ENCODE results near the gene BRI3.

BRI3 gene

GRCh38 chr7:98280791-98281756 lies at the start of gene BRI3:
TSS of gene BRI3 (plus strand) at chr7:98281686. CDS start at chr7:98281796, 110 bp downstream.
- no peak for DNase-seq

- no peak for DNase-seq
Measured at GRCh38 chr7:98232263-98232585, 49.3 kb upstream of the BRI3 start.

- no peak for DNase-seq
Measured at GRCh38 chr7:98232799-98233198, 48.7 kb upstream of the BRI3 start.

DNA sequence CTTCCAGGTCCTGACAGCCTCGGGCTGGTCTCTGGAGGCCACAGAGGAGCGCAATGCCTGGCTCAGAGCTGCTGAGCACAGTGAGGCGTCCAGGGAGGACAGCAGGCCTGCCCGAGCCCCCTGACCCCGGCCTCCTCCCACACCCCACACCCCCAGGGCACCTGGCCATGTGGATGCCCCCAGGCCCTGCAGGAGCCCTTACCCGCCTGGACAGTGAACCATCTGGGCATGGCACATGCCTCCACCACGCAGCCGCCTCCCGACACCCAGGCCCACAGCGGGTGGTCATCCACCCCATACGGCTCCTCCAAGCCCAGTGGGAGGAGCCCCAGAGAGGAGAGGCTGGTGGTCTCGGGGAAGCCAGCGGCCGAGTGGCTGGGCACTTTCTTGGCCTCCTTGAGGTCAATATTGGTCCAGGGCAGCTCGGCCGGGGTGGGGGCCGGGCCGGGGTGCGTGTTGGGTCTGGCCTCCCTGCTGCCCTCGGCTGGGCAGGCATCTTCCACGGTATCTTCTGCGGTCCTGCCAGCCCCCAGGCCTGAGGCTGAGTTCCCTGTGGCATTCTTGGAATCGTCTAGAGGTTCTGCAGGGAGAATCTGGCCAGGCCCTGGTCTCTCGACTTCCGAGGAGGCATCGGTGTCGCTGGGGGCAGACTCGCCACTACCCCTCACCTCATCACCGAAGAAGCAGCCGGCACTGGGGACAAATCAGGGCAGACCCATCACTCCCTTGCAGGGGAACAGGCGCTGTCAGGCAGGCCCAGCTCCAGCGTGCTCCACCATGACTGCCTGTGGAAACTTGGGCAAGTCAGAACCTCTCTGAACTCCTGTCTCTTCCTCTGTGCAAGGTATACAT lies 48.0 kb upstream of the BRI3 start:
- DNase-seq, result no peak

DNA sequence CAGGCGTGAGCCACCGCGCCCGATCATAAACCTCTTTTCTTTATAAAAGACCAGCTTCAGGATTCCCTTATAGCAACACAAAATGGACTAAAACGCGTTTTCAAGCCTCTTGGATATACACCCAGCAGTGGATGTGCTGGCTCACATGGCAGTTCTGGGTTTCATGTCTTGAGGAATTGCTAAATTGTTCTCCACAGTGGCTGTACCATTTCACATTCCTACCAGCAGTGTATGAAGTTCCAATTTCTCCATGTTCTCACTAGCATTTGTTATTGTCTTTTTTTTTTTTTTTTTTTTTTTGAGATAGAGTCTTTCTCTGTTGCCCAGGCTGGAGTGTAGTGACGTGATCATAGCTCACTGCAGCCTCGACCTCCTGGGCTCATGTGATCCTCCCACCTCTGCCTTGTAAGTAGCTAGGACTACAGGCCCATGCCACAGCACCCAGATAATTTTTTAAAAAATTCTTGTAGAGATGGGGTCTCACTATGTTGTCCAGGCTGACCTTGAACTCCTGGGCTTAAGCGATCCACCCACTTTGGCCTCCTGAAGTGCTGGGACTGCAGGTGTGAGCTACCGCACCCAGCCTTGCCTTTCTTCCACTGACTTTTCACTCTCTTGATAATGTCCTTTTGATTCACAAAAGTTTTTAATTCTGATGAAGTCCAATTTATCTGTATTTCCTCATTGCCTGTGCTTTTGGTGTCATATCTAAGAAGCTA lies 46.9 kb upstream of the BRI3 start:
- no peak for DNase-seq

DNA sequence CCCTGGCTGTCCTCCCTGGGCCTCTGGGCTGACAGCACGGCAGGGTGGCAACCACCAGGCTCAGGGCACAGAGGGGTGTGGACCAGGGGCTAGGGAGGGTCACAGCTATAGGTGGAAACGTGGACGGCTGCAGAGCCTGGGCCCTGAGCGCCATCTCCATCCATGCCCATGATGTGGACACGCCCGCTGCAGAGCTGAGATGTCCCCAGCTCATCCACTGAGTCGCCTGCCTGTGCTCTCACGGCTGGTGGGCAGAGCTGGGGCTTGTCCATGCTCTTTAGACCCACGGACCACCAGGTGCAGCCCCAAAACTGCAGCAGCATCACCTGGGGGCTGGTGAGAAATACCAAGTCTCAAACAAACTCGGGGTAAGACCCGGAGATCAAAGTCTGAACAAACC lies 45.6 kb upstream of the BRI3 start:
- DNase-seq, result no peak

- DNase-seq, result no peak
Measured at GRCh38 chr7:98236355-98237185, 44.9 kb upstream of the BRI3 start.

DNA sequence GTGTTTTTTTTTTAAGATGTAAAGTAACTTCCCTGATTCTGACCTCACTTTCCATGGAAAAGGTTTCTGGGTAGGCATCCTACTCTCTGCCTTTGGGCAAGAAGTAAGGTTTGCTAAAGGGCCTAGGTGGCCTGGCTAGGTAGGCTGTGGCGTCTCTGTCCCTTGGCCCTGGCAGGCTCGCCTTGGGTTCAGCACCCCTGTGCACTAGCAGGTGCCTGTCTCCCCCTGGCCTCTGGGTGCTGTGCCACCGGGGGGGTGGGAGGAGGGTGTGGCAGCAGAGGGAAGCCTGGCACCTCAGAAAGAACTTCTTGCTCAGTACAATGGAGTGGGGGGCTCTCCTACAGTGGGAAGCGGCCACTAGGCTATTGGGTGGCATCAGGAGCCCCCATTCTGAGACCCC lies 43.4 kb upstream of the BRI3 start:
- no peak for DNase-seq

DNA sequence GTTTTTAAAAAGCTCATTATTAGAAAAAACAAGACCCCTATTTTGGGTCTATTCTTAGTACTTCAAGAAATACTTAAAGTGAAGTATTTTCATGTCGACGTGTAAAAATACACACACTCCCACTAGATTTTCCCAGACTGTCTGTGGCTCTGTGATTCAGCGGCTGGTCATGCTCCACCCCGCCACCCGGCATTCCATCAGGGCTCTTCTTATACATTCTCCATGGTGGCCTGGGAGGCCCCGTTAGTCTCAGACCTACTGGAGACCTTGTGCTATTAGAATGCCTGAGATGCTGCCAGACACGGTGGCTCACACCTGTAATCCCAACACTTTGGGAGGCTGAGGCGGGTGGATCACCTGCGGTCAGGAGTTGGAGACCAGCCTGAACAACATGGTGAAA lies 42.5 kb upstream of the BRI3 start:
- DNase-seq, result no peak

DNA sequence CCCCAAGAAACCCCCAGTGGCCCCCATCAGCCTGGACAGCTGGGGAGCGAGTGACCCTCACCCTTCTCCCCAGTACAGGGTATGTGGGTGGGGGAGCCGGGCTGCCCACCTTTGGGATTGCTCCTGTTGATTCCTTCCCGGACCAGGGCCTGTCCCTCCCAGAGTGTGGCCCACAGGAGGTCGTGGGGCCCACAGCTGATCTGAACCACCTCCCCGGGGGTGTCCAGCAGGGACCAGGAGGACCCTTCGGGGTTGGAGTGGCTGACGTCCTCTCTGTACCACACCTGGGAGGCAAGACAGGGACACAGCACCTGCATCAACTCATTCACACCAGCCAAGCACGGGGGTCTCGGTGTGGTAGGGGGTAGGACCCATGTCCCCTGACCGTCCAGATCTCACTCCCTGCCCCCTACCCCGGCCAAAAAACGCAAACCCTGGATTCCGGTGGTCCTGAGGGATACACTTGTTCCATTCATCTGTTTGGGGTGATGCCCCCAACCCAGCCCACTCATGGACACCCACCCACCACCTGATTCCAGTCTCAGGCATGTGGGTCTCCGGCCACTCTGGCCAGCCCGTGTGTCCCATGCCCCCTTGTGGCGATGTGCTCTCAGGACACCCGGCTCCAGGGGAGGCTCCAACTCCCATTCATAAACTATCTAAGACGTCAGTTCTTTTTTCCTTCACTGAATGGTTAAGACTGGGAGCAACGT lies 40.4 kb upstream of the BRI3 start:
- DNase-seq, result no peak

GRCh38 chr7:98241674-98242241 lies 39.7 kb upstream of the BRI3 start:
- DNase-seq, result no peak

GRCh38 chr7:98242342-98242741 lies 39.1 kb upstream of the BRI3 start:
- no peak for DNase-seq

- DNase-seq, result no peak
Measured at GRCh38 chr7:98242934-98243333, 38.6 kb upstream of the BRI3 start.

DNA sequence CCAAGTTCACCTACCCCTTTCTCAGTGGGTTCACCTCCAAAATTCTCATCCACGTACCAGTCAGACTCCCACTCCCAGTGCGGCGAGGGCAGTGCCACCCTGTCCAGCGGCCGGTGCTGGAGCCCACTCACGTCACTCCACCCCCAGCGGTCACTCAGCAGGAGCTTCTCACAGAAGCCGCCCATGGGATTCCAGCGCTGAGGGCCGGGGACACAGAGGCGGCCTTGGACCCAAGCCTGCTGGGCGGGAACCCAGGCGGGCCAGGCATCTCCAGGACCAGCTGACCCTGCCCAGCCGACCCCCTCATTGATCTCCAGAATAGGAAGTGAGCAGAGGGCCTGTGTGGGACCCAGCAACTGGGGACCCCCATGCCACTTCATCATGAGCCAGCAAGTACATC lies 36.6 kb upstream of the BRI3 start:
- no peak for DNase-seq

- DNase-seq, result no peak
Measured at GRCh38 chr7:98248156-98248555, 33.3 kb upstream of the BRI3 start.

GRCh38 chr7:98249106-98249505 lies 32.4 kb upstream of the BRI3 start:
- no peak for DNase-seq

GRCh38 chr7:98250789-98251188 lies 30.7 kb upstream of the BRI3 start:
- DNase-seq, result no peak

- no peak for DNase-seq
Measured at GRCh38 chr7:98251231-98251600, 30.3 kb upstream of the BRI3 start.

DNA sequence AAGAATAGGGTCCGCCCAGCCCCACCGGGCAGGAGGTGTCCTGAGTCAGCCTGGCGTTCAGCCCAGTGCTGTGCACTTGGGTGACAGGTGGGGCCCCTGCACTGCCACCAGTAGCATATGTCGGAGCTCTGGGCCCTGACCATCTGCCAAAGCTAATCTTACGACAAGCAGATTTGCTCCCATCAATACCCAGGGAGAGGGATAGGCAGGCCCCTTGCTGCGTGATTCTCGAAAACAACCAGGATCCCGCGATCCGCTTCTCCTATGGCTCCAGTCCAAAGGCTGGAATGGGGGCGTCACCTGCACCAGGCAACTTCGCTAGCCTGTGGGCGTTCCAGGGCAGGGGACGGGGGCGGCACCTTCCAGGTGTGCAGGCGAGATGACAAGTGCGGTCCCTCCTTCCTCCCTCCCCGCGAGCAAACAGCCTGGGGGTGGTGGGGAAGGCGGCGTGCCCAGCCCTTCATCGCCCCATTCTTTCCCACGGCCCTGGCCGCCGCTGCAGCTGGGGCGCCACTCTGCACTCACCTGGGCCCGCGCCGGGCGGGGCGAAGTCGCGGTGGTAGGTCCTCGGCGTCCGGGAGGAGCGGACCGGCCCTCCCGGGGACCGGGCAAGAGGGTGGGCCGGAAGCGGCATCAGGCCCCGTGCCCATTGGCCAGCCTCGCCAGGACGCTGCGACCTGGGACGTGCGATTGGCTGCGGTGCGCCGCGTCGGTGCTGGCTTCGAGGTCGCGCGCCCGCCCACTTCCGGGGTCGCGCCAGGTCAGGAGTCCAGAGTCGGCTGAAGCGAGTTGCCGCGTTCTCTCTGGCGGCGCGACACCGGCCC lies 29.7 kb upstream of the BRI3 start, which contains the start of gene TECPR1:
Gene TECPR1, minus strand, starts transcription at position 632 of the 824 bp plus-strand sequence. CDS start 6,086 bp downstream, outside the sequence.
- no peak for DNase-seq

GRCh38 chr7:98252425-98253054 lies 28.9 kb upstream of the BRI3 start:
- no peak for DNase-seq
